GM12801 (cell line): Measurements from ENCODE around the gene ANKIB1.

Experiments used
- TF ChIP-seq, protein P1 (sequence below): IDR thresholded peaks from one replicate; pipeline ENCODE4 v1.5.1; 2011; ENCODE audit warnings: control low read depth; ENCODE audit not compliant: insufficient read length; ENCODE audit errors: extremely low read depth

The ANKIB1 gene

GRCh38 chr7:92436612-92437445 lies 191.1 kb downstream of the ANKIB1 start:
- TF ChIP-seq, protein P1, sequence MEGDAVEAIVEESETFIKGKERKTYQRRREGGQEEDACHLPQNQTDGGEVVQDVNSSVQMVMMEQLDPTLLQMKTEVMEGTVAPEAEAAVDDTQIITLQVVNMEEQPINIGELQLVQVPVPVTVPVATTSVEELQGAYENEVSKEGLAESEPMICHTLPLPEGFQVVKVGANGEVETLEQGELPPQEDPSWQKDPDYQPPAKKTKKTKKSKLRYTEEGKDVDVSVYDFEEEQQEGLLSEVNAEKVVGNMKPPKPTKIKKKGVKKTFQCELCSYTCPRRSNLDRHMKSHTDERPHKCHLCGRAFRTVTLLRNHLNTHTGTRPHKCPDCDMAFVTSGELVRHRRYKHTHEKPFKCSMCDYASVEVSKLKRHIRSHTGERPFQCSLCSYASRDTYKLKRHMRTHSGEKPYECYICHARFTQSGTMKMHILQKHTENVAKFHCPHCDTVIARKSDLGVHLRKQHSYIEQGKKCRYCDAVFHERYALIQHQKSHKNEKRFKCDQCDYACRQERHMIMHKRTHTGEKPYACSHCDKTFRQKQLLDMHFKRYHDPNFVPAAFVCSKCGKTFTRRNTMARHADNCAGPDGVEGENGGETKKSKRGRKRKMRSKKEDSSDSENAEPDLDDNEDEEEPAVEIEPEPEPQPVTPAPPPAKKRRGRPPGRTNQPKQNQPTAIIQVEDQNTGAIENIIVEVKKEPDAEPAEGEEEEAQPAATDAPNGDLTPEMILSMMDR: no peak

GRCh38 chr7:92437956-92438491 lies 192.2 kb downstream of the ANKIB1 start:
- TF ChIP-seq, protein P1: no peak

DNA sequence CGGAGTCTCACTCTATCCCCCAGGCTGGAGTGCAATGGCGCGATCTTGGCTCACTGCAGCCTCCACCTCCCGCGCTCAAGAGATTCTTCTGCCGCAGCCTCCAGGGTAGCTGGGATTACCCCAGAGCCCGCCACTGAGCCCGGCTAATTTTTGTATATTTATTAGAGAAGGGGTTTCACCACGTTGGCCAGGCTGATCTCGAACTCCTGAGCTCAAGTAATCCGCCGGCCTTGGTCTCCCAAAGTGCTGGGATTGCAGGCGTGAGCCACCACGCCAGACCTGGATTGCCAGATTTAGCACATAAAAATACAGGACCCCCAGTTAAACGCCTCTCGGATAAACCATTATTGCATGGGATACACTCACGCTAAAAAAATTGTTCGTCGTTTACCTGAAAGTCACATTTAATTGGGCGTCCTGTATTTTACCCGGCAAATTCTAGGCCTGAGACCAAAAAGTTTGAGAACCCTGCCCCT lies 201.1 kb downstream of the ANKIB1 start:
- TF ChIP-seq, protein P1: no peak

DNA sequence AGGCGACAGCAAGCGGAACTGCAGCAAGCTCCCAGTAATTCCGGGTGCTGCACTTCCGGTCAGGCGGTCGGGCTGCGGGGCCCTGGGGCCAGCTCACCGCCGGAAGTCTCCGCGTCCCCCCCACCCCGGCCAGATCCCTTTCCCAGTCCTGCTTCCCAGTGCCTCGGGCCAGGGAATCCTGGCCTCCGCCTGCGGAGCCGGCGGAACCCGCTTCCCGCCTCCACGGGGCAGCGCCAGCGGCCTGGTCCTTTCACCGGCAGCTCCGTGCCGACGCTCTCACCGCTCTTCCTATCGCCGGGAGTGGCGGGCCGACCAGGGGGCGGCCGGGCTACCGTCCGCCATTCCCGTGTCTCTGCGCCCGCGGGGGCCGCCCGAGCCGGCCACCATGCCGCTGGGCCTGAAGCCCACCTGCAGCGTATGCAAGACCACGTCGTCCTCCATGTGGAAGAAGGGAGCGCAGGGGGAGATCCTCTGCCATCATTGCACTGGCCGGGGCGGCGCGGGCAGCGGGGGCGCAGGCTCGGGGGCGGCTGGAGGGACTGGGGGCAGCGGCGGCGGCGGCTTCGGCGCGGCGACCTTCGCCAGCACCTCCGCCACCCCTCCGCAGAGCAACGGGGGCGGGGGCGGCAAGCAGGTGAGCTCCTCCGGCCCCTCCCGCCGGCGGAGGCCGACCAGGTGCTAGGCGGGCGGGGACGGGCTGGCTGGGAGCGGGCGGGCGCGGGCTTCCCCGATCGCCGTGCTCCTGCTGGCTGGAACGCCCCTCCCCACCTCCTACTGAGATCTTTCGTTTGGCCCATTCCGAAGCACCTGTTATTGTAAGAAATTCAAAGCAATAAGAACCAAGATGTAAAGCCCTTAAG lies 201.8 kb downstream of the ANKIB1 start, which contains the start of gene GATAD1:
Gene GATAD1, plus strand, starts transcription at position 138 of the 860 bp plus-strand sequence. Its CDS starts 248 bp downstream, at position 386.
- TF ChIP-seq, protein P1: peak; percentile 58

DNA sequence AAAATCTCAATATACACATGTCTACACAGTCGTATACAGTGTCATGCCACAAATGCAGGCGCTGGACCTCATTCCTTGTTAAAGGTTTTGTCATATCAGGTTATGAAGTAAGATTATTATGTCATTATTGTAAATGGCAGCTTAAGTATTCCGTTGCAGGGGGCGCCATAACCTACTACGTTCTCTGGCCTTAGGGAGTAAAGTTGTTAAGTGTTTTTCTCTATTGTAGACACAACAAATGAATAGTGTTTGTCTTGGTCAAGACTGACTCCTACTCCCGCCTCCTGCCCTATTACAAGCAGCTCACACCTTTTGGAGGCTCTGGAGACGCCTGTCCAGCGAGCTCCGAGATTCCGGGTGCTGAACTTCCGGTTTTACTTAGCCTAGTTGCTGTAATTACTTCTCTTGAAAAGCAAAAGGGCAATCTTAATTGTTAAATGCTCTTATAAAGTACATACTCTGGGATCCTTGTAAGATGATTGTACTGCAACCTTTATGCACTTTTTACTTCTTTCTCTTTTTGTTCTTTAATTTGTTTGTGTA lies 202.5 kb downstream of the ANKIB1 start:
- TF ChIP-seq, protein P1: no peak
